ENCODE measurements around the gene SMR3A. TPM values are rescaled to one million over a fixed set of nuclear protein-coding genes. Genes with fewer than 3 reads are reported as not detected.
A peak's percentile ranks its signal among the peaks of the same experiment; 100 is the strongest.

The SMR3A gene
- polyA plus RNA-seq (2013, experiment 1 of 2): not detected
- polyA plus RNA-seq (2013, experiment 2 of 2): not detected

GRCh38 chr4:70360460-70360859, at the start of gene SMR3A:
Gene SMR3A (plus strand): TSS chr4:70360760. CDS start chr4:70362116, 1,356 bp downstream.
- no CpG with 5 or more reads among the region's 3 CpGs for WGBS, 2 donors (ENCODE audit: extremely low coverage in 2 of 2, insufficient read length in 2 of 2, insufficient replicate concordance in 1 of 2)
- H3K23ac ChIP-seq (ENCODE audit: low read depth, low read length, poor library complexity): no peak within 1 kb of the TSS
- H2AK5ac ChIP-seq (ENCODE audit: low read depth, low read length): no peak within 1 kb of the TSS
- no peak within 1 kb of the TSS for H2BK120ac ChIP-seq (ENCODE audit: low read depth, low read length)
- H4K91ac ChIP-seq (ENCODE audit: low read depth, low read length, poor library complexity): no peak within 1 kb of the TSS
- no peak within 1 kb of the TSS for H2AFZ ChIP-seq (ENCODE audit: low read length)
- no peaks in the 10 kb centered on the region for H3K4me1 ChIP-seq (ENCODE audit: control insufficient read depth in 2 of 2, insufficient read depth in 1 of 2, low read depth in 1 of 2, low read length in 2 of 2)
- no peak within 1 kb of the TSS for H3K27ac ChIP-seq (replicated peaks; ENCODE audit: low read length)
- H3K14ac ChIP-seq (ENCODE audit: low read length): no peak within 1 kb of the TSS
- no peak within 1 kb of the TSS for H2BK12ac ChIP-seq (ENCODE audit: low read length)
- no peaks in the 10 kb centered on the region for H3K36me3 ChIP-seq (replicated peaks in 1 of 2; ENCODE audit: control insufficient read depth in 2 of 2, insufficient read depth in 2 of 2, low read length in 2 of 2)
- no peak within 1 kb of the TSS for H3K4me2 ChIP-seq (ENCODE audit: insufficient read depth, low read length, poor library complexity, severe bottlenecking)
- no peaks in the 10 kb centered on the region for H3K9me3 ChIP-seq (replicated peaks in 1 of 2; ENCODE audit: control insufficient read depth in 2 of 2, insufficient read depth in 1 of 2, low read depth in 1 of 2, low read length in 2 of 2)
- no peak for DNase-seq (ENCODE audit: low spot score)
- no peak within 1 kb of the TSS for H3K4me3 ChIP-seq (ENCODE audit: low read length in 2 of 2)
- no peak within 1 kb of the TSS for H2BK15ac ChIP-seq (ENCODE audit: low read length)
- peaks cover 0 to 2% (median 0%) of the 10 kb centered on the region in 3 experiments for H3K27me3 ChIP-seq (ENCODE audit: control insufficient read depth in 3 of 3, insufficient read depth in 3 of 3, low read depth in 1 of 3, low read length in 3 of 3)
- H2BK5ac ChIP-seq (ENCODE audit: low read length): no peak within 1 kb of the TSS
- no peak within 1 kb of the TSS for H3K18ac ChIP-seq (ENCODE audit: low read length)
- H3K4ac ChIP-seq (ENCODE audit: low read length): no peak within 1 kb of the TSS
- no peaks in the 10 kb centered on the region for H3K79me1 ChIP-seq (ENCODE audit: low read depth, low read length)
- no peak within 1 kb of the TSS for H3K9ac ChIP-seq (ENCODE audit: low read depth, low read length, poor library complexity)
- no peak within 1 kb of the TSS for H4K8ac ChIP-seq (ENCODE audit: low read depth, low read length)

GRCh38 chr4:70313736-70314135, 46.8 kb upstream of the SMR3A start:
- Histone ChIP-seq H2AFZ (ENCODE audit: low read length) (peak overlapping the region; percentile 34), H3K14ac (ENCODE audit: low read length) (no peak overlapping the region), H3K9ac (ENCODE audit: low read depth, low read length, poor library complexity) (no peak overlapping the region), H3K36me3 (replicated peaks in 1 of 2; ENCODE audit: control insufficient read depth in 2 of 2, insufficient read depth in 2 of 2, low read length in 2 of 2) (no peaks in the 10 kb centered on the region), H3K27me3 (ENCODE audit: control insufficient read depth in 3 of 3, insufficient read depth in 3 of 3, low read depth in 1 of 3, low read length in 3 of 3) (no peaks in the 10 kb centered on the region), H4K8ac (ENCODE audit: low read depth, low read length) (no peak overlapping the region), H2BK15ac (ENCODE audit: low read length) (no peak overlapping the region), H3K18ac (ENCODE audit: low read length) (no peak overlapping the region), H2BK12ac (ENCODE audit: low read length) (no peak overlapping the region), H3K23ac (ENCODE audit: low read depth, low read length, poor library complexity) (no peak overlapping the region), H4K91ac (ENCODE audit: low read depth, low read length, poor library complexity) (no peak overlapping the region), H2AK5ac (ENCODE audit: low read depth, low read length) (no peak overlapping the region), H3K4me3 (ENCODE audit: low read length in 2 of 2) (no peak overlapping the region), H3K27ac (replicated peaks; ENCODE audit: low read length) (peak overlapping the region; percentile 62), H3K4ac (ENCODE audit: low read length) (no peak overlapping the region), H3K9me3 (replicated peaks in 1 of 2; ENCODE audit: control insufficient read depth in 2 of 2, insufficient read depth in 1 of 2, low read depth in 1 of 2, low read length in 2 of 2) (peaks cover 0 to 1% of the 10 kb centered on the region in 2 donors), H2BK5ac (ENCODE audit: low read length) (no peak overlapping the region), H3K79me1 (ENCODE audit: low read depth, low read length) (no peaks in the 10 kb centered on the region), H2BK120ac (ENCODE audit: low read depth, low read length) (no peak overlapping the region), H3K4me2 (ENCODE audit: insufficient read depth, low read length, poor library complexity, severe bottlenecking) (no peak overlapping the region), H3K4me1 (ENCODE audit: control insufficient read depth in 2 of 2, insufficient read depth in 1 of 2, low read depth in 1 of 2, low read length in 2 of 2) (peaks cover 0 to 2% of the 10 kb centered on the region in 2 donors)
- peak; percentile 80 for DNase-seq (ENCODE audit: low spot score)

GRCh38 chr4:70315928-70316327, 44.6 kb upstream of the SMR3A start:
- H4K91ac ChIP-seq (ENCODE audit: low read depth, low read length, poor library complexity): no peak overlapping the region
- H3K23ac ChIP-seq (ENCODE audit: low read depth, low read length, poor library complexity): no peak overlapping the region
- H2BK5ac ChIP-seq (ENCODE audit: low read length): no peak overlapping the region
- no peak overlapping the region for H4K8ac ChIP-seq (ENCODE audit: low read depth, low read length)
- no peak overlapping the region for H2BK12ac ChIP-seq (ENCODE audit: low read length)
- peaks cover 0 to 2% of the 10 kb centered on the region in 2 donors for H3K4me1 ChIP-seq (ENCODE audit: control insufficient read depth in 2 of 2, insufficient read depth in 1 of 2, low read depth in 1 of 2, low read length in 2 of 2)
- H3K36me3 ChIP-seq (replicated peaks in 1 of 2; ENCODE audit: control insufficient read depth in 2 of 2, insufficient read depth in 2 of 2, low read length in 2 of 2): no peaks in the 10 kb centered on the region
- H3K18ac ChIP-seq (ENCODE audit: low read length): no peak overlapping the region
- H3K14ac ChIP-seq (ENCODE audit: low read length): no peak overlapping the region
- H3K9me3 ChIP-seq (replicated peaks in 1 of 2; ENCODE audit: control insufficient read depth in 2 of 2, insufficient read depth in 1 of 2, low read depth in 1 of 2, low read length in 2 of 2): peaks cover 0 to 3% of the 10 kb centered on the region in 2 donors
- H3K79me1 ChIP-seq (ENCODE audit: low read depth, low read length): no peaks in the 10 kb centered on the region
- H3K9ac ChIP-seq (ENCODE audit: low read depth, low read length, poor library complexity): no peak overlapping the region
- H3K4me2 ChIP-seq (ENCODE audit: insufficient read depth, low read length, poor library complexity, severe bottlenecking): no peak overlapping the region
- no peak overlapping the region for H2BK15ac ChIP-seq (ENCODE audit: low read length)
- H3K4me3 ChIP-seq (ENCODE audit: low read length in 2 of 2): no peak overlapping the region
- no peak overlapping the region for H2BK120ac ChIP-seq (ENCODE audit: low read depth, low read length)
- H3K4ac ChIP-seq (ENCODE audit: low read length): no peak overlapping the region
- no peak for DNase-seq (ENCODE audit: low spot score)
- no peaks in the 10 kb centered on the region for H3K27me3 ChIP-seq (ENCODE audit: control insufficient read depth in 3 of 3, insufficient read depth in 3 of 3, low read depth in 1 of 3, low read length in 3 of 3)
- no peak overlapping the region for H2AFZ ChIP-seq (ENCODE audit: low read length)
- no peak overlapping the region for H3K27ac ChIP-seq (replicated peaks; ENCODE audit: low read length)
- H2AK5ac ChIP-seq (ENCODE audit: low read depth, low read length): no peak overlapping the region
- no CpG with 5 or more reads among the region's 1 CpG for WGBS, 2 donors (ENCODE audit: extremely low coverage in 2 of 2, insufficient read length in 2 of 2, insufficient replicate concordance in 1 of 2)

- Histone ChIP-seq H3K36me3 (replicated peaks in 1 of 2; ENCODE audit: control insufficient read depth in 2 of 2, insufficient read depth in 2 of 2, low read length in 2 of 2) (no peaks in the 10 kb centered on the region), H2BK12ac (ENCODE audit: low read length) (no peak overlapping the region), H3K9me3 (replicated peaks in 1 of 2; ENCODE audit: control insufficient read depth in 2 of 2, insufficient read depth in 1 of 2, low read depth in 1 of 2, low read length in 2 of 2) (peaks cover 0 to 1% of the 10 kb centered on the region in 2 donors), H3K27me3 (ENCODE audit: control insufficient read depth in 3 of 3, insufficient read depth in 3 of 3, low read depth in 1 of 3, low read length in 3 of 3) (no peaks in the 10 kb centered on the region), H2BK5ac (ENCODE audit: low read length) (no peak overlapping the region), H4K8ac (ENCODE audit: low read depth, low read length) (no peak overlapping the region), H3K18ac (ENCODE audit: low read length) (no peak overlapping the region), H2BK120ac (ENCODE audit: low read depth, low read length) (no peak overlapping the region), H2AFZ (ENCODE audit: low read length) (no peak overlapping the region), H3K4me3 (ENCODE audit: low read length in 2 of 2) (no peak overlapping the region), H3K4me2 (ENCODE audit: insufficient read depth, low read length, poor library complexity, severe bottlenecking) (no peak overlapping the region), H3K4me1 (ENCODE audit: control insufficient read depth in 2 of 2, insufficient read depth in 1 of 2, low read depth in 1 of 2, low read length in 2 of 2) (no peaks in the 10 kb centered on the region), H3K4ac (ENCODE audit: low read length) (no peak overlapping the region), H4K91ac (ENCODE audit: low read depth, low read length, poor library complexity) (no peak overlapping the region), H3K14ac (ENCODE audit: low read length) (no peak overlapping the region), H3K27ac (replicated peaks; ENCODE audit: low read length) (no peak overlapping the region), H2AK5ac (ENCODE audit: low read depth, low read length) (no peak overlapping the region), H3K9ac (ENCODE audit: low read depth, low read length, poor library complexity) (no peak overlapping the region), H2BK15ac (ENCODE audit: low read length) (no peak overlapping the region), H3K79me1 (ENCODE audit: low read depth, low read length) (no peaks in the 10 kb centered on the region), H3K23ac (ENCODE audit: low read depth, low read length, poor library complexity) (no peak overlapping the region)
- DNase-seq (ENCODE audit: low spot score): no peak
- WGBS, 2 donors (ENCODE audit: extremely low coverage in 2 of 2, insufficient read length in 2 of 2, insufficient replicate concordance in 1 of 2): no CpG with 5 or more reads among the region's 2 CpGs
Observed at GRCh38 chr4:70326052-70326451, 34.5 kb upstream of the SMR3A start.
